GM18508 (cell line): ENCODE measurements around the gene FSCN2.

Experiments
- ATAC-seq: cut with Tn5 transposase; IDR thresholded peaks from one replicate; pipeline ENCODE4 v1.9.1; 2021; ENCODE audit warnings: moderate number of reproducible peaks; ENCODE audit not compliant: insufficient read depth, unreplicated experiment

The FSCN2 gene

GRCh38 chr17:81489998-81490992 is 37.9 kb upstream of the FSCN2 start:
- ATAC-seq, result no peak

- ATAC-seq, result no peak
Observed at GRCh38 chr17:81491181-81491581, 37.0 kb upstream of the FSCN2 start.

- no peak for ATAC-seq
Observed at GRCh38 chr17:81491761-81492160, 36.4 kb upstream of the FSCN2 start.

- ATAC-seq, result no peak
Observed at GRCh38 chr17:81492202-81492601, 36.0 kb upstream of the FSCN2 start.

GRCh38 chr17:81492706-81493105 is 35.5 kb upstream of the FSCN2 start:
- ATAC-seq, result no peak

GRCh38 chr17:81493198-81494038 is 34.8 kb upstream of the FSCN2 start:
- no peak for ATAC-seq

GRCh38 chr17:81494626-81495377 is 33.4 kb upstream of the FSCN2 start:
- ATAC-seq, result no peak

GRCh38 chr17:81498953-81499600 is 29.1 kb upstream of the FSCN2 start:
- no peak for ATAC-seq

GRCh38 chr17:81499601-81499970 is 28.6 kb upstream of the FSCN2 start:
- ATAC-seq, result no peak

GRCh38 chr17:81500047-81500446 is 28.1 kb upstream of the FSCN2 start:
- ATAC-seq, result no peak

- no peak for ATAC-seq
Observed at GRCh38 chr17:81502471-81503017, 25.6 kb upstream of the FSCN2 start.

- no peak for ATAC-seq
Observed at GRCh38 chr17:81503619-81504018, 24.6 kb upstream of the FSCN2 start.

GRCh38 chr17:81508639-81509206 is 19.5 kb upstream of the FSCN2 start:
- ATAC-seq, result no peak

- ATAC-seq, result no peak
Observed at GRCh38 chr17:81509207-81509971, 18.8 kb upstream of the FSCN2 start.

- no peak for ATAC-seq
Observed at GRCh38 chr17:81509972-81510784, 18.0 kb upstream of the FSCN2 start.

GRCh38 chr17:81510785-81511553 is 17.2 kb upstream of the FSCN2 start:
- ATAC-seq, result no peak

- no peak for ATAC-seq
Observed at GRCh38 chr17:81511554-81511803, 16.7 kb upstream of the FSCN2 start.
